GM18909 (cell line): Measurements from ENCODE around the gene SHMT2.

Experiments
- ATAC-seq: cut with Tn5 transposase; IDR thresholded peaks from one replicate; pipeline ENCODE4 v1.9.1; 2021; ENCODE audit warnings: mild to moderate bottlenecking; ENCODE audit not compliant: unreplicated experiment, poor library complexity

SHMT2 gene

GRCh38 chr12:57213058-57213715, 16.3 kb upstream of the SHMT2 start:
- ATAC-seq = no peak

- ATAC-seq = no peak
Observed at GRCh38 chr12:57213763-57214397, 15.6 kb upstream of the SHMT2 start.

- ATAC-seq = peak; percentile 43
Observed at GRCh38 chr12:57214398-57214781, 15.1 kb upstream of the SHMT2 start.

GRCh38 chr12:57215065-57215464, 14.4 kb upstream of the SHMT2 start:
- ATAC-seq = no peak

- no peak for ATAC-seq
Observed at GRCh38 chr12:57215668-57216013, 13.9 kb upstream of the SHMT2 start.

GRCh38 chr12:57216014-57216911, 13.2 kb upstream of the SHMT2 start, which contains the start of gene NXPH4:
Gene NXPH4 (plus strand): TSS chr12:57216794. CDS start chr12:57216970, 176 bp downstream.
- peak; percentile 28 for ATAC-seq

- ATAC-seq = no peak
Observed at GRCh38 chr12:57216921-57217879, 12.3 kb upstream of the SHMT2 start.

- no peak for ATAC-seq
Observed at GRCh38 chr12:57218030-57218853, 11.3 kb upstream of the SHMT2 start.

GRCh38 chr12:57219205-57219992, 10.1 kb upstream of the SHMT2 start:
- no peak for ATAC-seq

- ATAC-seq = no peak
Observed at GRCh38 chr12:57219993-57220754, 9.3 kb upstream of the SHMT2 start.

GRCh38 chr12:57220770-57221168, 8.7 kb upstream of the SHMT2 start:
- no peak for ATAC-seq

- ATAC-seq = no peak
Observed at GRCh38 chr12:57221169-57221917, 8.2 kb upstream of the SHMT2 start.

- no peak for ATAC-seq
Observed at GRCh38 chr12:57222286-57223190, 7.0 kb upstream of the SHMT2 start.

- ATAC-seq = no peak
Observed at GRCh38 chr12:57223191-57224165, 6.0 kb upstream of the SHMT2 start.
